ENCODE data around the gene FTH1.

- TF ChIP-seq CTCF (IDR thresholded peaks at IDR 0.05) (no peak), REST (IDR thresholded peaks at IDR 0.05; ENCODE audit: insufficient read depth in 1 of 2, low read depth in 2 of 2, low read length in 1 of 2) (no peak), POLR2AphosphoS5 (IDR thresholded peaks at IDR 0.05; ENCODE audit: low read depth, low read length) (no peak), TCF7L2 (IDR thresholded peaks at IDR 0.05; ENCODE audit: low read depth, low read length) (no peak)
These were observed 41.2 kb downstream of the FTH1 start for GRCh38 chr11:61926235-61926634.

All from Panc1 (cell line).